Smooth muscle cell (in vitro differentiated cells): ENCODE data around the gene B3GALT4. TPM values are rescaled to one million over a fixed set of nuclear protein-coding genes. Genes with fewer than 3 reads are reported as not detected.

ENCODE experiments used
- DNase-seq: peaks from one replicate; lab custom pipeline; 2025; ENCODE audit not compliant: unreplicated experiment; lab: John Stamatoyannopoulos, UW
- H2AFZ ChIP-seq: fragments of 200-600 bp; sonication (generic); 2 replicates; pipeline ENCODE4 v1.6.0; 2016; ENCODE audit warnings: antibody characterized with exemption, low read depth, mild to moderate bottlenecking
- H3F3A ChIP-seq: fragments of 200-600 bp; sonication (generic); 2 replicates; pipeline ENCODE4 v1.6.0; 2017; ENCODE audit warnings: antibody characterized with exemption, low read depth
- H3K27ac ChIP-seq: fragments of 200-600 bp; sonication (generic); 2 replicates; pipeline ENCODE4 v1.5.1; 2016; ENCODE audit warnings: low read depth, mild to moderate bottlenecking
- H3K27me3 ChIP-seq: fragments of 200-600 bp; sonication (generic); 2 replicates; pipeline ENCODE4 v1.6.1; 2016; ENCODE audit warnings: low read depth, mild to moderate bottlenecking
- H3K36me3 ChIP-seq: fragments of 200-600 bp; sonication (generic); 2 replicates; pipeline ENCODE4 v1.5.1; 2016; ENCODE audit warnings: low read depth
- H3K4me1 ChIP-seq: fragments of 200-600 bp; sonication (generic); 2 replicates; pipeline ENCODE4 v1.5.1; 2016; ENCODE audit warnings: low read depth
- H3K4me2 ChIP-seq: fragments of 200-600 bp; sonication (generic); 2 replicates; pipeline ENCODE4 v1.6.0; 2016; ENCODE audit warnings: mild to moderate bottlenecking
- H3K4me3 ChIP-seq: fragments of 200-600 bp; sonication (generic); 2 replicates; pipeline ENCODE4 v1.5.1; 2016; ENCODE audit warnings: mild to moderate bottlenecking
- H3K79me2 ChIP-seq: fragments of 200-600 bp; sonication (generic); 2 replicates; pipeline ENCODE4 v1.6.0; 2016; ENCODE audit warnings: low read depth, mild to moderate bottlenecking
- H3K9ac ChIP-seq: fragments of 200-600 bp; sonication (generic); 2 replicates; pipeline ENCODE4 v1.6.0; 2016; ENCODE audit warnings: low read depth
- H3K9me3 ChIP-seq: fragments of 200-600 bp; sonication (generic); replicated peaks from 2 replicates; pipeline ENCODE4 v1.5.1; 2016; ENCODE audit warnings: low read depth
- H4K20me1 ChIP-seq: fragments of 200-600 bp; sonication (generic); 2 replicates; pipeline ENCODE4 v1.6.0; 2016; ENCODE audit warnings: low read depth
- CTCF ChIP-seq: fragments of 200-600 bp; sonication (generic); IDR thresholded peaks from 2 replicates; pipeline ENCODE4 v1.5.1; 2017; ENCODE audit warnings: borderline replicate concordance, mild to moderate bottlenecking, antibody characterized with exemption; ENCODE audit not compliant: insufficient read depth, poor library complexity, severe bottlenecking
- WGBS: methylation state at CpG from one replicate; pipeline ENCODE4 v1.1.7; 2016; ENCODE audit warnings: low lambda C conversion rate; 5-methylcytosine and 5-hydroxymethylcytosine counted together
- polyA plus RNA-seq: library from polyadenylated mRNA; unstranded; fragments of >200 nt; fragmentation: Nextera tagmentation; extraction: Ambion mirVana; gene quantifications from 2 replicates; pipeline ENCODE4 v1.2.1, GENCODE V29; 2016
- total RNA-seq: library from RNA; depleted of rRNA; stranded (reverse); fragments of >200 nt; gene quantifications from 2 replicates; pipeline ENCODE4 v1.2.3, GENCODE V29; 2014

Gene B3GALT4
- total RNA-seq, result 2.9 and 4.6 TPM in 2 replicates
- 6.1 and 14.6 TPM in 2 replicates for polyA plus RNA-seq

GRCh38 chr6:33276864-33277662, at the start of gene B3GALT4:
Gene B3GALT4, plus strand, starts transcription at chr6:33277123. Its CDS starts 297 bp downstream, at chr6:33277420.
- peak; percentile 55 for TF ChIP-seq CTCF
- Histone ChIP-seq H3K9me3 (no peaks in the 10 kb centered on the region), H3K79me2 (peaks cover 35% of the 10 kb centered on the region), H3K4me1 (peaks cover 42% of the 10 kb centered on the region), H3K4me3 (peak within 1 kb of the TSS; percentile 57), H4K20me1 (peaks cover 45% of the 10 kb centered on the region), H2AFZ (no peak within 1 kb of the TSS), H3K4me2 (peak within 1 kb of the TSS; percentile 86), H3K9ac (no peak within 1 kb of the TSS), H3K27ac (peak within 1 kb of the TSS; percentile 85), H3F3A (peaks cover 42% of the 10 kb centered on the region), H3K27me3 (no peaks in the 10 kb centered on the region), H3K36me3 (no peaks in the 10 kb centered on the region)
- DNase-seq, result peak; percentile 68
- 1% methylated on average over 55 of the region's 80 CpGs for WGBS

- H3K4me1 ChIP-seq, result no peaks in the 10 kb centered on the region
- H3K4me2 ChIP-seq, result no peak overlapping the region
- no peak overlapping the region for H2AFZ ChIP-seq
- no peaks in the 10 kb centered on the region for H4K20me1 ChIP-seq
- peaks cover 4% of the 10 kb centered on the region for H3K27me3 ChIP-seq
- no peaks in the 10 kb centered on the region for H3K9me3 ChIP-seq
- no peak for TF ChIP-seq CTCF
- no peaks in the 10 kb centered on the region for H3F3A ChIP-seq
- H3K27ac ChIP-seq, result no peak overlapping the region
- no peaks in the 10 kb centered on the region for H3K36me3 ChIP-seq
- no peaks in the 10 kb centered on the region for H3K79me2 ChIP-seq
- WGBS, result 14% methylated on average over 6 of the region's 6 CpGs
- DNase-seq, result no peak
- H3K9ac ChIP-seq, result no peak overlapping the region
- H3K4me3 ChIP-seq, result no peak overlapping the region
Observed at GRCh38 chr6:33235221-33235634, 41.7 kb upstream of the B3GALT4 start.

DNA sequence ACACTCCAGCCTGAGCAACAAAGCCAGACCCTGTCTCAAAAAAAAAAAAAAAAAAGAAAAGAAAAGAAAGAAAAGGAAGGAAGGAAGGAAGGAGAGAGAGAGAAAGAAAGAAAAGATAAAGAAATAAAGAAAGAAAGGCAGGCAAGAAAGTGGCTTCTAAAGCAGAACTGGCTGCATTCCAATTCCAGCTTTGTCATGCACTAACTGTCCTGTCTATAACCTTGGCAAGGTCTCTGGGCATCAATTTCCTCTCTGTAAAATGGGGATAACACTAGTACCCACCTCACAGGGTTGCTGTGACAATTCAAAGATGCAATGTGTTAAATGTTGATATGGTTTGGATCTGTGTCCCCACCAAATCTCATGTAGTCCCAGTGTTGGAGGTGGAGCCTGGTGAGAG, 40.6 kb upstream of the B3GALT4 start:
- Histone ChIP-seq H3K9me3 (no peaks in the 10 kb centered on the region), H3K9ac (no peak overlapping the region), H3K27me3 (no peaks in the 10 kb centered on the region), H3F3A (no peaks in the 10 kb centered on the region), H3K27ac (no peak overlapping the region), H3K36me3 (no peaks in the 10 kb centered on the region), H2AFZ (no peak overlapping the region), H3K79me2 (no peaks in the 10 kb centered on the region), H3K4me1 (no peaks in the 10 kb centered on the region), H3K4me3 (no peak overlapping the region), H3K4me2 (no peak overlapping the region), H4K20me1 (no peaks in the 10 kb centered on the region)
- no peak for TF ChIP-seq CTCF
- no peak for DNase-seq

GRCh38 chr6:33236852-33237251, 40.1 kb upstream of the B3GALT4 start:
- WGBS, result 94% methylated on average over 6 of the region's 6 CpGs
- DNase-seq, result no peak
- H2AFZ ChIP-seq, result no peak overlapping the region
- no peaks in the 10 kb centered on the region for H3F3A ChIP-seq
- H3K27ac ChIP-seq, result no peak overlapping the region
- H3K27me3 ChIP-seq, result peaks cover 1% of the 10 kb centered on the region
- no peaks in the 10 kb centered on the region for H3K4me1 ChIP-seq
- H3K36me3 ChIP-seq, result no peaks in the 10 kb centered on the region
- TF ChIP-seq CTCF, result no peak
- H3K4me2 ChIP-seq, result no peak overlapping the region
- H3K79me2 ChIP-seq, result no peaks in the 10 kb centered on the region
- no peak overlapping the region for H3K9ac ChIP-seq
- no peaks in the 10 kb centered on the region for H3K9me3 ChIP-seq
- H4K20me1 ChIP-seq, result no peaks in the 10 kb centered on the region
- H3K4me3 ChIP-seq, result no peak overlapping the region
